Measurements from ENCODE around the gene ANXA6. TPM values are rescaled to one million over a fixed set of nuclear protein-coding genes. Genes with fewer than 3 reads are reported as not detected.

The ANXA6 gene
- total and polyA plus RNA-seq, 9 of the 15 experiments (the other 6 are each of a cell fraction or from before 2014, with no cell fraction given): 0.70 to 13.2 (median 8.3) TPM

DNA sequence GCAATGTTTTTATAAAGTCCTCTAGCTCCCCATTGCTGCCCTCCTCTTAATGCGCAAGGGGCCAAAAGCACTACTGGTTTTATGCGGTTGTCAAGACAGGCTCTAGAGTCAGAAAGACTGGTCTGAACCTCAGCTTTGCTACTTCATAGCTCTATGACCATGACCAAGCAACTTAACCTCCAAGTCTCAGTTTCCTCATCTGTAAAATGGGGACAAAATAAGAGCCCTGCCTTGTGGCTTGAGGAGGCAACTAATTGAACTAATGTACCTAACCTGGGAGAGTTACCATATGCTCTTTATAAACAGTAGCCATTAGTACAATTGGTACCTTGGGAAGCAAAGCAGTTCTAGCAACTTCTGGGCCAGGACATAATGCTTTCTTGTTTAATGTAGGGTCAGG is 36.5 kb downstream of the ANXA6 start (continued):
- TF ChIP-seq SMAD4 (CRISPR knock-in tag; conservative IDR thresholded peaks at IDR 0.05) (no peak), STAG1 (CRISPR knock-in tag; IDR thresholded peaks at IDR 0.05; ENCODE audit: borderline replicate concordance) (no peak)

DNA sequence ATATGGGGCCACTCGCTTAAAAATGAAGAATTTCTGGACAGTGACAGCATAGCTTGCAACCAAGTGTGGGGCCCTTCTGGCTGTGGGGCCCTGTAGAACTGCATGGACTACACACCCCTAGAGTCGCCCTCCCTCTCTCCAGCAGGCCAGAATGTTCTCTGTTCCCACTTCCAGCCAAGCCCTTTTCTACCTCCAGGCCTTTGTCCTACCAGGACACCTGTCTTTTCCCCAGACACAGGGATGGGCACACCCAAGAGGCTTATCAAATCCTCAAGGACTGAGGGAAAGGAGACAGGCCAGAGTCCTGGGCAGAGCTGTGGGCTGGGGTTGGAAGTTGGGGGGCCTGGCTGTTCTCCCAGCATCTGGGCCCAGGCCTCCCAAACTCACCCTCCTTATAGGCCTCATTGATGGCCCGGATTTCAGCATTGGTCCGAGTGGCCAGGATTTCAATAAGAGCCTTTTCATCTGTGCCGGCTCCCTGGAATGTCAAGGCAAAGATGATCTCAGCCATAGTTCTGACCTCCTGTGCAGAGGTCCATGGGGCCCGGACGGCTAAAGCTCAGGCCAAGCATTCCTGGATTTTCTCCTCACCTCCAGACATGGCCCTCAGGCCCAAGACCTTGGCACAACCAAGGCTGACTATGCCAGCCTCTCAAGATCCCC is 38.5 kb downstream of the ANXA6 start:
- intact Hi-C loops (cut with micrococcal nuclease): no loop called here
- Histone ChIP-seq H3K79me2 (ENCODE audit: control insufficient read depth, insufficient read depth, low read length) (no peaks in the 10 kb centered on the region), H3K27me3 (ENCODE audit: control insufficient read depth in 2 of 2, insufficient read depth in 2 of 2, low read length in 2 of 2) (0 out of 5 replicates have a peak, but pooled peaks cover 0 to 8% of the 10 kb centered on the region in 2 experiments), H3K9ac (ENCODE audit: insufficient read depth in 1 of 2, low read depth in 2 of 2, low read length in 2 of 2) (no peak overlapping the region), H3K9me1 (ENCODE audit: control insufficient read depth, insufficient read depth, low read length) (no peaks in the 10 kb centered on the region), H4K20me1 (replicated peaks; ENCODE audit: control insufficient read depth, insufficient read depth, low read length) (no peaks in the 10 kb centered on the region; the same call in 1 of the 2 replicates), H3K4me1 (replicated peaks in 1 of 2; ENCODE audit: control insufficient read depth in 2 of 2, insufficient read depth in 2 of 2, low read length in 2 of 2) (peaks cover 4% of the 10 kb centered on the region in 2 experiments; a peak in 1 of 5 replicates), H3K4me2 (ENCODE audit: insufficient read depth, low read length) (no peak overlapping the region), H3K4me3 (no peak overlapping the region), H3K9me3 (replicated peaks; ENCODE audit: control insufficient read depth, insufficient read depth, low read depth, low read length) (no peaks in the 10 kb centered on the region), H3K36me3 (ENCODE audit: control insufficient read depth, insufficient read depth, low read length) (no peaks in the 10 kb centered on the region), H3K27ac (ENCODE audit: extremely low read depth, low read depth, low read length) (no peak overlapping the region), H2AFZ (ENCODE audit: low read depth, low read length) (no peak overlapping the region)
- ChIA-PET CTCF (ENCODE audit: low intra/inter-chr PET ratio) (no interaction called here), POLR2A (no interaction called here)
- ATAC-seq (no peak), DNase-seq (ENCODE audit: extremely low read depth in 1 of 4, low spot score in 3 of 4) (no peak), FAIRE-seq (no peak)
- BruUV-seq (replicated peaks): no TSS peak
- 39% methylated on average over 7 of the region's 7 CpGs for WGBS (ENCODE audit: insufficient coverage, low coverage, missing lambda C conversion rate)
- in situ Hi-C loops (cut with MboI): loop anchor here (5.0 kb wide), 2 partner anchors 67 to 117 kb away; no protein-coding TSS in a partner anchor
- TF ChIP-seq, protein P1, sequence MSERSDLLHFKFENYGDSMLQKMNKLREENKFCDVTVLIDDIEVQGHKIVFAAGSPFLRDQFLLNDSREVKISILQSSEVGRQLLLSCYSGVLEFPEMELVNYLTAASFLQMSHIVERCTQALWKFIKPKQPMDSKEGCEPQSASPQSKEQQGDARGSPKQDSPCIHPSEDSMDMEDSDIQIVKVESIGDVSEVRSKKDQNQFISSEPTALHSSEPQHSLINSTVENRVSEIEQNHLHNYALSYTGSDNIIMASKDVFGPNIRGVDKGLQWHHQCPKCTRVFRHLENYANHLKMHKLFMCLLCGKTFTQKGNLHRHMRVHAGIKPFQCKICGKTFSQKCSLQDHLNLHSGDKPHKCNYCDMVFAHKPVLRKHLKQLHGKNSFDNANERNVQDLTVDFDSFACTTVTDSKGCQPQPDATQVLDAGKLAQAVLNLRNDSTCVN (CRISPR knock-in tag; IDR thresholded peaks at IDR 0.05): no peak
- TF ChIP-seq NCOA6 (IDR thresholded peaks at IDR 0.05) (no peak), ZC3H8 (IDR thresholded peaks at IDR 0.05) (no peak), RFX5 (IDR thresholded peaks at IDR 0.05; ENCODE audit: low read depth, low read length) (no peak), FOXM1 (IDR thresholded peaks at IDR 0.05; ENCODE audit: low read depth) (no peak), FOXM1 (CRISPR knock-in tag; IDR thresholded peaks at IDR 0.05; ENCODE audit: low read depth) (no peak), NBN (IDR thresholded peaks at IDR 0.05; ENCODE audit: low read depth) (no peak), XRCC4 (IDR thresholded peaks at IDR 0.05; ENCODE audit: extremely low read depth, insufficient read depth, insufficient read length) (no peak), CBX2 (IDR thresholded peaks at IDR 0.05; ENCODE audit: insufficient read depth, low read length, poor library complexity, severe bottlenecking) (no peak), ZNF282 (CRISPR knock-in tag; IDR thresholded peaks at IDR 0.05) (no peak), FUS (optimal IDR thresholded peaks at IDR 0.05; ENCODE audit: low read depth, low read length) (no peak)
- TF ChIP-seq, protein P2, sequence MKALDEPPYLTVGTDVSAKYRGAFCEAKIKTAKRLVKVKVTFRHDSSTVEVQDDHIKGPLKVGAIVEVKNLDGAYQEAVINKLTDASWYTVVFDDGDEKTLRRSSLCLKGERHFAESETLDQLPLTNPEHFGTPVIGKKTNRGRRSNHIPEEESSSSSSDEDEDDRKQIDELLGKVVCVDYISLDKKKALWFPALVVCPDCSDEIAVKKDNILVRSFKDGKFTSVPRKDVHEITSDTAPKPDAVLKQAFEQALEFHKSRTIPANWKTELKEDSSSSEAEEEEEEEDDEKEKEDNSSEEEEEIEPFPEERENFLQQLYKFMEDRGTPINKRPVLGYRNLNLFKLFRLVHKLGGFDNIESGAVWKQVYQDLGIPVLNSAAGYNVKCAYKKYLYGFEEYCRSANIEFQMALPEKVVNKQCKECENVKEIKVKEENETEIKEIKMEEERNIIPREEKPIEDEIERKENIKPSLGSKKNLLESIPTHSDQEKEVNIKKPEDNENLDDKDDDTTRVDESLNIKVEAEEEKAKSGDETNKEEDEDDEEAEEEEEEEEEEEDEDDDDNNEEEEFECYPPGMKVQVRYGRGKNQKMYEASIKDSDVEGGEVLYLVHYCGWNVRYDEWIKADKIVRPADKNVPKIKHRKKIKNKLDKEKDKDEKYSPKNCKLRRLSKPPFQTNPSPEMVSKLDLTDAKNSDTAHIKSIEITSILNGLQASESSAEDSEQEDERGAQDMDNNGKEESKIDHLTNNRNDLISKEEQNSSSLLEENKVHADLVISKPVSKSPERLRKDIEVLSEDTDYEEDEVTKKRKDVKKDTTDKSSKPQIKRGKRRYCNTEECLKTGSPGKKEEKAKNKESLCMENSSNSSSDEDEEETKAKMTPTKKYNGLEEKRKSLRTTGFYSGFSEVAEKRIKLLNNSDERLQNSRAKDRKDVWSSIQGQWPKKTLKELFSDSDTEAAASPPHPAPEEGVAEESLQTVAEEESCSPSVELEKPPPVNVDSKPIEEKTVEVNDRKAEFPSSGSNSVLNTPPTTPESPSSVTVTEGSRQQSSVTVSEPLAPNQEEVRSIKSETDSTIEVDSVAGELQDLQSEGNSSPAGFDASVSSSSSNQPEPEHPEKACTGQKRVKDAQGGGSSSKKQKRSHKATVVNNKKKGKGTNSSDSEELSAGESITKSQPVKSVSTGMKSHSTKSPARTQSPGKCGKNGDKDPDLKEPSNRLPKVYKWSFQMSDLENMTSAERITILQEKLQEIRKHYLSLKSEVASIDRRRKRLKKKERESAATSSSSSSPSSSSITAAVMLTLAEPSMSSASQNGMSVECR (CRISPR knock-in tag; IDR thresholded peaks at IDR 0.05): no peak
- TF ChIP-seq, protein P3, sequence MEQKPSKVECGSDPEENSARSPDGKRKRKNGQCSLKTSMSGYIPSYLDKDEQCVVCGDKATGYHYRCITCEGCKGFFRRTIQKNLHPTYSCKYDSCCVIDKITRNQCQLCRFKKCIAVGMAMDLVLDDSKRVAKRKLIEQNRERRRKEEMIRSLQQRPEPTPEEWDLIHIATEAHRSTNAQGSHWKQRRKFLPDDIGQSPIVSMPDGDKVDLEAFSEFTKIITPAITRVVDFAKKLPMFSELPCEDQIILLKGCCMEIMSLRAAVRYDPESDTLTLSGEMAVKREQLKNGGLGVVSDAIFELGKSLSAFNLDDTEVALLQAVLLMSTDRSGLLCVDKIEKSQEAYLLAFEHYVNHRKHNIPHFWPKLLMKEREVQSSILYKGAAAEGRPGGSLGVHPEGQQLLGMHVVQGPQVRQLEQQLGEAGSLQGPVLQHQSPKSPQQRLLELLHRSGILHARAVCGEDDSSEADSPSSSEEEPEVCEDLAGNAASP (IDR thresholded peaks at IDR 0.05): no peak
